ENCODE results near the gene MYH10.

The MYH10 gene

DNA sequence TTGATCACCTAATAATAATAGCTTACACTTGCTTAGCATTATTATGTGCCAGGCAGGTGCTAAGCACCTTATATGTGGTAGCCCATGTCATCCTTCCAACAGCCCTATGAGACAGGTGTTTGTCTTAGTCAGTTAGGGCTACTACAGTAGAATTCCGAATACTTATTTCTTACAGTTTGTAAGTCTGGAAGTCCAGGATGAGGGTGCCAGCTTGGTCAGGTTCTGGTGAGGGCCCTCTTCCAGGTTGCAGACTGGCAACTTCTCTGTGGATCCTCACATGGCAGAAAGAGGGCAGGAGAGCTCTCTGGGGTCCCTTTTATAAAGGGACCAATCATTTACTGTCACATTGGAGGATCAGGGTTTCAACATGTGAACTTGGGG is 19.6 kb upstream of the MYH10 start:
- H3K4me3 ChIP-seq (ENCODE audit: severe bottlenecking) = no peak overlapping the region

DNA sequence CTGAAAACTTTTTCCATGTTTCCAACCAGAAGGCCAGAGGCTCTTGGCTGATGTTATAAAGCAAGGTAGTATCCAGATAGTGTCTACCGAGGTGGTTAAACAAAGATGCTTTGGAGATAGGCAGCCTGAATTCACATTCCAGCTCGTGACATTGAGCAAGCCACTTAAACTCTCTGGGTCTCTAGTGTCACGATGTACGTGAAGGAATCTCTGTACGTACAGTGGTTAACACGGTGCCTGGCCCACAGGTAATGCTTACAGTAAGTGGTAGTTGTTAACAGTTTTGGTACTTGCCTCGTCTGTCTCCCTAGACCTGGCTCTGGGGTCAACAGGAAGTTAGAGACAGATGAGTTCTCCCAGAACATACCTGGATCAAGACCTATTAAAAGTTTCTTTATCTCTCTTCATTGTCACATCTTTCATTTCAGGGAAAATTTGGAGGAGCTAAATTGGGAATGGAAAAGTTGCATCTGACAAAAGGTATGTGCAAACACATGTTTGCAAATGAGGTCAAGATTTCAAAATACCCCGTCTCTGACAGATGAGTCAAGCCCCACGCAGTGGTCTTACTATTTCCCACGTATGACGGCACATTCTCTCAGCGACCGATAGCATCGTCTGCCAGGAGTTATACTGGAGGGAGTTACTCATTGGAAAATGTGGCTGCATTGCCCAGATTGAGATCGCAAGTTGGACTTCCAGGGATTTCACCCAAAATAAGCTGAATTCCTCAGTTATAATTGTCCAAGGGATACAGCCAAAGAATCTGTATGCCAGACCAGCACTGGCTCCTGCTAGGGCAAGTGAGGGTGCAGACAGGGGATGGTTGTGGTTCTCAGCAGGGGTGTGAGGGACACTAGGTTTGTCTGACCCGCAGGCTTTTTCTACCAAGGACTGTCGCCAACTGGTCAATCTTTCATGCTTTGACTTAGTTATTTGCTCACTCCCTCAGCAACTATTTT is 18.9 kb upstream of the MYH10 start:
- no peaks in the 10 kb centered on the region for H3K9me3 ChIP-seq (ENCODE audit: severe bottlenecking)
- DNase-seq (ENCODE audit: low spot score) (no peak), ATAC-seq (ENCODE audit: low read depth) (no peak)
- no peak overlapping the region for H3K4me3 ChIP-seq (ENCODE audit: severe bottlenecking)
- TF ChIP-seq, protein P1, sequence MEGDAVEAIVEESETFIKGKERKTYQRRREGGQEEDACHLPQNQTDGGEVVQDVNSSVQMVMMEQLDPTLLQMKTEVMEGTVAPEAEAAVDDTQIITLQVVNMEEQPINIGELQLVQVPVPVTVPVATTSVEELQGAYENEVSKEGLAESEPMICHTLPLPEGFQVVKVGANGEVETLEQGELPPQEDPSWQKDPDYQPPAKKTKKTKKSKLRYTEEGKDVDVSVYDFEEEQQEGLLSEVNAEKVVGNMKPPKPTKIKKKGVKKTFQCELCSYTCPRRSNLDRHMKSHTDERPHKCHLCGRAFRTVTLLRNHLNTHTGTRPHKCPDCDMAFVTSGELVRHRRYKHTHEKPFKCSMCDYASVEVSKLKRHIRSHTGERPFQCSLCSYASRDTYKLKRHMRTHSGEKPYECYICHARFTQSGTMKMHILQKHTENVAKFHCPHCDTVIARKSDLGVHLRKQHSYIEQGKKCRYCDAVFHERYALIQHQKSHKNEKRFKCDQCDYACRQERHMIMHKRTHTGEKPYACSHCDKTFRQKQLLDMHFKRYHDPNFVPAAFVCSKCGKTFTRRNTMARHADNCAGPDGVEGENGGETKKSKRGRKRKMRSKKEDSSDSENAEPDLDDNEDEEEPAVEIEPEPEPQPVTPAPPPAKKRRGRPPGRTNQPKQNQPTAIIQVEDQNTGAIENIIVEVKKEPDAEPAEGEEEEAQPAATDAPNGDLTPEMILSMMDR (IDR thresholded peaks at IDR 0.05; ENCODE audit: poor library complexity, severe bottlenecking) = no peak
- no peaks in the 10 kb centered on the region for H3K36me3 ChIP-seq (ENCODE audit: low read depth)
- no peaks in the 10 kb centered on the region for H3K27me3 ChIP-seq (ENCODE audit: insufficient read depth, poor library complexity, severe bottlenecking)
- no peaks in the 10 kb centered on the region for H3K4me1 ChIP-seq (ENCODE audit: insufficient read depth, poor library complexity, severe bottlenecking)
- H3K27ac ChIP-seq (ENCODE audit: poor library complexity, severe bottlenecking) = no peak overlapping the region

More for the DNA sequence above, 19.6 kb upstream of the MYH10 start:
- Histone ChIP-seq H3K9me3 (ENCODE audit: severe bottlenecking) (no peaks in the 10 kb centered on the region), H3K27me3 (ENCODE audit: insufficient read depth, poor library complexity, severe bottlenecking) (no peaks in the 10 kb centered on the region), H3K4me1 (ENCODE audit: insufficient read depth, poor library complexity, severe bottlenecking) (no peaks in the 10 kb centered on the region), H3K36me3 (ENCODE audit: low read depth) (no peaks in the 10 kb centered on the region), H3K27ac (ENCODE audit: poor library complexity, severe bottlenecking) (no peak overlapping the region)
- TF ChIP-seq, protein P1 (IDR thresholded peaks at IDR 0.05; ENCODE audit: poor library complexity, severe bottlenecking) = no peak
- ATAC-seq (ENCODE audit: low read depth) = no peak
- no peak for DNase-seq (ENCODE audit: low spot score)

DNA sequence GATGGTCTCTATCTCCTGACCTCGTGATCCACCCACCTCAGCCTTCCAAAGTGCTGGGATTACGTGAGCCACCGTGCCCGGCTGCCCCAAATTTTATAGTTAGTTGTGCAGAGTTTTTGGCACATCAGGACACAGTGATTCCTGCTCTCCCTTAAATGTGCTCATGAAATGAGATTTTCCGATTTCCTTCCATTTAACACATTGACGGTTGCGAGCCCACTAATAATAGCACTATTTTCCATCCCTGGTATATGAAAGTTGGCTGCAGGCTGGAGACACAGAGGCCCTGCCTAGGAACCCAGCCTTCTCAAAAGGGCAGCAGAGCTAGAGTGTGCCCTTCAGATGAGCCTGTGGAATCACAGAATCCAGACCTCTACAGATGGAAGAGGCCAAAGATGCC is 17.4 kb upstream of the MYH10 start:
- Histone ChIP-seq H3K27ac (ENCODE audit: poor library complexity, severe bottlenecking) (no peak overlapping the region), H3K4me3 (ENCODE audit: severe bottlenecking) (no peak overlapping the region), H3K27me3 (ENCODE audit: insufficient read depth, poor library complexity, severe bottlenecking) (no peaks in the 10 kb centered on the region), H3K4me1 (ENCODE audit: insufficient read depth, poor library complexity, severe bottlenecking) (no peaks in the 10 kb centered on the region), H3K9me3 (ENCODE audit: severe bottlenecking) (no peaks in the 10 kb centered on the region), H3K36me3 (ENCODE audit: low read depth) (no peaks in the 10 kb centered on the region)
- TF ChIP-seq, protein P1 (IDR thresholded peaks at IDR 0.05; ENCODE audit: poor library complexity, severe bottlenecking) = no peak
- no peak for DNase-seq (ENCODE audit: low spot score)
- no peak for ATAC-seq (ENCODE audit: low read depth)

DNA sequence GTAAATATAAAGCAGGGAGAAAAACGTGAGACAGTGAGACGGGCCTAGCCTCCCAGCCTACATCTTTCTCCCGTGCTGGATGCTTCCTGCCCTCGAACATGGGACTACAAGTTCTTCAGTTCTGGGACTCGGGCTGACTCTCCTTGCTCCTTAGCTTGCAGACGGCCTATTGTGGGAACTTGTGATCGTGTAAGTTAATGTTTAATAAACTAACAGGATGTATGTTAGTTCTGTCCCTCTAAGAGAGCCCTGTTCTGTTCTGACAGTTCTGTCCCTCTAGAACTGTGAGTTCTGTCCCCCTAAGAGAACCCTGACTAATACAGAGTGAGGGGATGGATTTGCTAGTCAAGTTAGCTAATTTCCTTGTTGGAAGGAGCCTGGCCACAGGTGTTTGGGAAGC is 16.7 kb upstream of the MYH10 start:
- Histone ChIP-seq H3K27me3 (ENCODE audit: insufficient read depth, poor library complexity, severe bottlenecking) (no peaks in the 10 kb centered on the region), H3K4me1 (ENCODE audit: insufficient read depth, poor library complexity, severe bottlenecking) (no peaks in the 10 kb centered on the region), H3K27ac (ENCODE audit: poor library complexity, severe bottlenecking) (no peak overlapping the region), H3K36me3 (ENCODE audit: low read depth) (no peaks in the 10 kb centered on the region), H3K4me3 (ENCODE audit: severe bottlenecking) (no peak overlapping the region), H3K9me3 (ENCODE audit: severe bottlenecking) (no peaks in the 10 kb centered on the region)
- DNase-seq (ENCODE audit: low spot score) = no peak
- ATAC-seq (ENCODE audit: low read depth) = no peak
- TF ChIP-seq, protein P1 (IDR thresholded peaks at IDR 0.05; ENCODE audit: poor library complexity, severe bottlenecking) = no peak

DNA sequence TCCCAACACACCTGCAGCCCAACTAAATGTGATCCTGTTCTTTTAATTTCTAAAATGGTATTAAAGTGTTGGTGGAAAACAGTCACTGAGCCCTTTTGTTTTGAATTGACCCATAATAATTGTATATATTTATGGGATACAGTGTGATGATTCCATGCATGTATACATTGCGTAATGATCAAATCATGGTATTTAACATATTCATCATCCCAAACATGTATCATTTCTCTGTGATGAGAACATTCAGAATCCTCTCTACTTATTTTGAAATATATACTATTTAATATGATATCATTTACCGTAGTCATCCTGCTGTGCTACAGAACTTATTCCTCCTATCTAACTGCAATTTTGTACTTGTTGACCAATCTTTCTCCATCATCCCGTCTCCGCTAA is 14.0 kb upstream of the MYH10 start:
- H3K36me3 ChIP-seq (ENCODE audit: low read depth) = no peaks in the 10 kb centered on the region
- H3K9me3 ChIP-seq (ENCODE audit: severe bottlenecking) = no peaks in the 10 kb centered on the region
- no peaks in the 10 kb centered on the region for H3K4me1 ChIP-seq (ENCODE audit: insufficient read depth, poor library complexity, severe bottlenecking)
- H3K4me3 ChIP-seq (ENCODE audit: severe bottlenecking) = no peak overlapping the region
- H3K27me3 ChIP-seq (ENCODE audit: insufficient read depth, poor library complexity, severe bottlenecking) = no peaks in the 10 kb centered on the region
- DNase-seq (ENCODE audit: low spot score) = no peak
- TF ChIP-seq, protein P1 (IDR thresholded peaks at IDR 0.05; ENCODE audit: poor library complexity, severe bottlenecking) = no peak
- no peak overlapping the region for H3K27ac ChIP-seq (ENCODE audit: poor library complexity, severe bottlenecking)
- no peak for ATAC-seq (ENCODE audit: low read depth)

Measured in RWPE2 (cell line).